HCT116 (cell line): ENCODE measurements around the gene ADIPOR1. TPM values are rescaled to one million over a fixed set of nuclear protein-coding genes. Genes with fewer than 3 reads are reported as not detected.

Experiments
- EGR1 ChIP-seq: IDR thresholded peaks from 2 replicates; pipeline ENCODE4 v1.6.1; 2012; ENCODE audit warnings: low read depth
- EZH2 ChIP-seq: fragments of 200-600 bp; sonication (generic); IDR thresholded peaks from 2 replicates; pipeline ENCODE4 v1.6.1; 2017; ENCODE audit warnings: antibody characterized with exemption, mixed run types
- FOSL1 ChIP-seq: IDR thresholded peaks from 2 replicates; pipeline ENCODE4 v1.6.1; 2012; ENCODE audit warnings: low read depth
- JUND ChIP-seq: IDR thresholded peaks from 2 replicates; pipeline ENCODE4 v1.6.1; 2012
- POLR2A ChIP-seq: IDR thresholded peaks from 2 replicates; pipeline ENCODE4 v1.7.0; 2011; ENCODE audit warnings: borderline replicate concordance; ENCODE audit not compliant: insufficient read depth, insufficient read length; ENCODE audit errors: extremely low read depth
- POLR2AphosphoS5 ChIP-seq: IDR thresholded peaks from 2 replicates; pipeline ENCODE4 v1.6.1; 2011; ENCODE audit warnings: mild to moderate bottlenecking, low read depth, low read length, moderate library complexity
- RAD21 ChIP-seq: IDR thresholded peaks from 2 replicates; pipeline ENCODE4 v1.6.1; 2012; ENCODE audit warnings: low read depth, mild to moderate bottlenecking
- REST ChIP-seq: IDR thresholded peaks from 2 replicates; pipeline ENCODE4 v1.6.1; 2012; ENCODE audit warnings: low read depth
- SIN3A ChIP-seq: IDR thresholded peaks from 2 replicates; pipeline ENCODE4 v1.6.1; 2012; ENCODE audit warnings: low read depth
- SRF ChIP-seq: IDR thresholded peaks from 2 replicates; pipeline ENCODE4 v1.6.1; 2012; ENCODE audit warnings: low read depth
- total RNA-seq: library from RNA; stranded (reverse); gene quantifications from one replicate; pipeline ENCODE4 v1.2.1, GENCODE V29; 2021; ENCODE audit not compliant: unreplicated experiment
- TF ChIP-seq, protein P1 (sequence below), 3 experiments: fragments of 200-600 bp in 1 of 3; sonication (generic) in 1 of 3; IDR thresholded peaks in 2 of 3; conservative IDR thresholded peaks in 1 of 3; 2 replicates each; pipeline ENCODE4 v1.5.1; 2012 to 2017; ENCODE audit warnings: low read depth in 2 of 3, low read length in 2 of 3, antibody characterized with exemption in 1 of 3, borderline replicate concordance in 1 of 3, control low read depth in 1 of 3, mild to moderate bottlenecking in 1 of 3, mixed read lengths in 1 of 3, mixed run types in 1 of 3, moderate library complexity in 1 of 3; ENCODE audit not compliant: insufficient read depth in 1 of 3
- TF ChIP-seq, protein P2 (sequence below): IDR thresholded peaks from 2 replicates; pipeline ENCODE4 v1.6.1; 2012

ADIPOR1 gene
- total RNA-seq, 1 experiment from 2014 or later = 89.8 TPM

DNA sequence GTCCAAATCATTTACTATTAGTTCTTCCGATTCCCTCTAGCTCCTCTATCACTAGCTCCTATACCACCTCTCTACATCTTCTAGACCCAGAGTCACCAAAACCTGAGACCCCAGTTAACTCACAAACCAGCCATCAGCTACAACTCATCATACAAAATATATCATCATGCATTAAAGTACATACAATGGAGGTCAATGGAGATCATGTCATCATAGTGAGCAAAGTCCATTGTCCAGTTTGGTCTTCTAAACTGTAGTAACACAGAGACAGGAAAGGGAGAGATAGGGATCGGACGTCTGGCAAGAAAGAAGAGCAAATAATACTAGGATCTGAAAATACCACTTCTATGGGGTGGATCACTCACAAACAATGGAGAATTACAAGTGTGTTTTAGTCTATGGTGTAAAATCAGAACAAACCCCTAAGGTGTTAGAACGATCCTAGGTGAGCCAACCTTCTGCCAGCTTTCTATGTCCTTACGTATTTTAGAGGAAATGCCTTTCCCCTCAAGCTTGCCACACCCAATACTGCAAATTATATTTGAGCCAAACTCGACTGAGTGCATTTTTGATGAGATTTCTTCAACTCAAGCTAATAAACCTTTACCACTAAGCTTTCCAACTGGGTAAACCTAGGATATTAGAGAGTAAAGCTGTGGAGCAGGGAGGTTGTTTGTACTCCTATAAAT is 3.9 kb downstream of the ADIPOR1 start (continued):
- no peak for TF ChIP-seq REST
- no peak for TF ChIP-seq SRF
- TF ChIP-seq EZH2 = no peak
- TF ChIP-seq, protein P1, sequence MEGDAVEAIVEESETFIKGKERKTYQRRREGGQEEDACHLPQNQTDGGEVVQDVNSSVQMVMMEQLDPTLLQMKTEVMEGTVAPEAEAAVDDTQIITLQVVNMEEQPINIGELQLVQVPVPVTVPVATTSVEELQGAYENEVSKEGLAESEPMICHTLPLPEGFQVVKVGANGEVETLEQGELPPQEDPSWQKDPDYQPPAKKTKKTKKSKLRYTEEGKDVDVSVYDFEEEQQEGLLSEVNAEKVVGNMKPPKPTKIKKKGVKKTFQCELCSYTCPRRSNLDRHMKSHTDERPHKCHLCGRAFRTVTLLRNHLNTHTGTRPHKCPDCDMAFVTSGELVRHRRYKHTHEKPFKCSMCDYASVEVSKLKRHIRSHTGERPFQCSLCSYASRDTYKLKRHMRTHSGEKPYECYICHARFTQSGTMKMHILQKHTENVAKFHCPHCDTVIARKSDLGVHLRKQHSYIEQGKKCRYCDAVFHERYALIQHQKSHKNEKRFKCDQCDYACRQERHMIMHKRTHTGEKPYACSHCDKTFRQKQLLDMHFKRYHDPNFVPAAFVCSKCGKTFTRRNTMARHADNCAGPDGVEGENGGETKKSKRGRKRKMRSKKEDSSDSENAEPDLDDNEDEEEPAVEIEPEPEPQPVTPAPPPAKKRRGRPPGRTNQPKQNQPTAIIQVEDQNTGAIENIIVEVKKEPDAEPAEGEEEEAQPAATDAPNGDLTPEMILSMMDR (IDR thresholded peaks at IDR 0.05 in 2 of 3, conservative IDR thresholded peaks at IDR 0.05 in 1 of 3; ENCODE audit: borderline replicate concordance in 1 of 3, insufficient read depth in 1 of 3, low read depth in 2 of 3, low read length in 2 of 3) = no peak
- no peak for TF ChIP-seq EGR1
- no peak for TF ChIP-seq SIN3A
- no peak for TF ChIP-seq RAD21
- TF ChIP-seq FOSL1 = no peak
- TF ChIP-seq POLR2A = no peak
- TF ChIP-seq POLR2AphosphoS5 = no peak
- TF ChIP-seq, protein P2, sequence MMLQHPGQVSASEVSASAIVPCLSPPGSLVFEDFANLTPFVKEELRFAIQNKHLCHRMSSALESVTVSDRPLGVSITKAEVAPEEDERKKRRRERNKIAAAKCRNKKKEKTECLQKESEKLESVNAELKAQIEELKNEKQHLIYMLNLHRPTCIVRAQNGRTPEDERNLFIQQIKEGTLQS = no peak
- TF ChIP-seq JUND = no peak
